Measurements from ENCODE around the gene PARK7. TPM values are rescaled to one million over a fixed set of nuclear protein-coding genes. Genes with fewer than 3 reads are reported as not detected.

PARK7 gene
- total and polyA plus RNA-seq, 2 experiments from 2014 or later, result 178 to 679 TPM

- no peaks in the 10 kb centered on the region for H3K4me1 ChIP-seq (ENCODE audit: insufficient read depth)
- no peak overlapping the region for H3K27ac ChIP-seq (ENCODE audit: low read depth)
- Mint-ChIP-seq H3K27ac (no peak overlapping the region), H3K4me3 (no peak overlapping the region), H3K36me3 (ENCODE audit: low read depth) (no peaks in the 10 kb centered on the region), H3K4me1 (no peaks in the 10 kb centered on the region), H3K27me3 (ENCODE audit: insufficient read depth, low read depth, poor library complexity) (peaks cover 7% of the 10 kb centered on the region), H3K9me3 (no peaks in the 10 kb centered on the region)
- no peaks in the 10 kb centered on the region for H3K9me2 ChIP-seq (ENCODE audit: insufficient read depth)
- H3K4me2 ChIP-seq, result no peak overlapping the region
- no peaks in the 10 kb centered on the region for H3K79me2 ChIP-seq (replicated peaks; ENCODE audit: insufficient read depth)
- no peak for DNase-seq (ENCODE audit: low spot score)
- no peak for ATAC-seq
- H2AFZ ChIP-seq, result peak overlapping the region; percentile 48
- H3K36me3 ChIP-seq (ENCODE audit: insufficient read depth), result no peaks in the 10 kb centered on the region
- no peak overlapping the region for H3K4me3 ChIP-seq
- H3K27me3 ChIP-seq (ENCODE audit: insufficient read depth), result no peaks in the 10 kb centered on the region
- TF ChIP-seq, protein P1, sequence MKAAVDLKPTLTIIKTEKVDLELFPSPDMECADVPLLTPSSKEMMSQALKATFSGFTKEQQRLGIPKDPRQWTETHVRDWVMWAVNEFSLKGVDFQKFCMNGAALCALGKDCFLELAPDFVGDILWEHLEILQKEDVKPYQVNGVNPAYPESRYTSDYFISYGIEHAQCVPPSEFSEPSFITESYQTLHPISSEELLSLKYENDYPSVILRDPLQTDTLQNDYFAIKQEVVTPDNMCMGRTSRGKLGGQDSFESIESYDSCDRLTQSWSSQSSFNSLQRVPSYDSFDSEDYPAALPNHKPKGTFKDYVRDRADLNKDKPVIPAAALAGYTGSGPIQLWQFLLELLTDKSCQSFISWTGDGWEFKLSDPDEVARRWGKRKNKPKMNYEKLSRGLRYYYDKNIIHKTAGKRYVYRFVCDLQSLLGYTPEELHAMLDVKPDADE (IDR thresholded peaks at IDR 0.05), result no peak
- TF ChIP-seq, protein P2, sequence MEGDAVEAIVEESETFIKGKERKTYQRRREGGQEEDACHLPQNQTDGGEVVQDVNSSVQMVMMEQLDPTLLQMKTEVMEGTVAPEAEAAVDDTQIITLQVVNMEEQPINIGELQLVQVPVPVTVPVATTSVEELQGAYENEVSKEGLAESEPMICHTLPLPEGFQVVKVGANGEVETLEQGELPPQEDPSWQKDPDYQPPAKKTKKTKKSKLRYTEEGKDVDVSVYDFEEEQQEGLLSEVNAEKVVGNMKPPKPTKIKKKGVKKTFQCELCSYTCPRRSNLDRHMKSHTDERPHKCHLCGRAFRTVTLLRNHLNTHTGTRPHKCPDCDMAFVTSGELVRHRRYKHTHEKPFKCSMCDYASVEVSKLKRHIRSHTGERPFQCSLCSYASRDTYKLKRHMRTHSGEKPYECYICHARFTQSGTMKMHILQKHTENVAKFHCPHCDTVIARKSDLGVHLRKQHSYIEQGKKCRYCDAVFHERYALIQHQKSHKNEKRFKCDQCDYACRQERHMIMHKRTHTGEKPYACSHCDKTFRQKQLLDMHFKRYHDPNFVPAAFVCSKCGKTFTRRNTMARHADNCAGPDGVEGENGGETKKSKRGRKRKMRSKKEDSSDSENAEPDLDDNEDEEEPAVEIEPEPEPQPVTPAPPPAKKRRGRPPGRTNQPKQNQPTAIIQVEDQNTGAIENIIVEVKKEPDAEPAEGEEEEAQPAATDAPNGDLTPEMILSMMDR (conservative IDR thresholded peaks at IDR 0.05; ENCODE audit: low read depth in 2 of 2), result no peak
- TF ChIP-seq JUNB (IDR thresholded peaks at IDR 0.05; ENCODE audit: unreplicated experiment) (no peak), ZNF114 (CRISPR knock-in tag; IDR thresholded peaks at IDR 0.05) (no peak), EZH2phosphoT487 (IDR thresholded peaks at IDR 0.05; ENCODE audit: unreplicated experiment) (no peak), ZNF331 (CRISPR knock-in tag; IDR thresholded peaks at IDR 0.05; ENCODE audit: low read depth) (no peak), POLR2AphosphoS5 (IDR thresholded peaks at IDR 0.05; ENCODE audit: low read depth) (no peak), EZH2 (IDR thresholded peaks at IDR 0.05; ENCODE audit: low read depth, unreplicated experiment) (no peak), ZNF462 (CRISPR knock-in tag; IDR thresholded peaks at IDR 0.05) (no peak), CREB1 (CRISPR knock-in tag; IDR thresholded peaks at IDR 0.05; ENCODE audit: low read depth) (no peak), STAT1 (IDR thresholded peaks at IDR 0.05; ENCODE audit: unreplicated experiment) (no peak)
- TF ChIP-seq, protein P3, sequence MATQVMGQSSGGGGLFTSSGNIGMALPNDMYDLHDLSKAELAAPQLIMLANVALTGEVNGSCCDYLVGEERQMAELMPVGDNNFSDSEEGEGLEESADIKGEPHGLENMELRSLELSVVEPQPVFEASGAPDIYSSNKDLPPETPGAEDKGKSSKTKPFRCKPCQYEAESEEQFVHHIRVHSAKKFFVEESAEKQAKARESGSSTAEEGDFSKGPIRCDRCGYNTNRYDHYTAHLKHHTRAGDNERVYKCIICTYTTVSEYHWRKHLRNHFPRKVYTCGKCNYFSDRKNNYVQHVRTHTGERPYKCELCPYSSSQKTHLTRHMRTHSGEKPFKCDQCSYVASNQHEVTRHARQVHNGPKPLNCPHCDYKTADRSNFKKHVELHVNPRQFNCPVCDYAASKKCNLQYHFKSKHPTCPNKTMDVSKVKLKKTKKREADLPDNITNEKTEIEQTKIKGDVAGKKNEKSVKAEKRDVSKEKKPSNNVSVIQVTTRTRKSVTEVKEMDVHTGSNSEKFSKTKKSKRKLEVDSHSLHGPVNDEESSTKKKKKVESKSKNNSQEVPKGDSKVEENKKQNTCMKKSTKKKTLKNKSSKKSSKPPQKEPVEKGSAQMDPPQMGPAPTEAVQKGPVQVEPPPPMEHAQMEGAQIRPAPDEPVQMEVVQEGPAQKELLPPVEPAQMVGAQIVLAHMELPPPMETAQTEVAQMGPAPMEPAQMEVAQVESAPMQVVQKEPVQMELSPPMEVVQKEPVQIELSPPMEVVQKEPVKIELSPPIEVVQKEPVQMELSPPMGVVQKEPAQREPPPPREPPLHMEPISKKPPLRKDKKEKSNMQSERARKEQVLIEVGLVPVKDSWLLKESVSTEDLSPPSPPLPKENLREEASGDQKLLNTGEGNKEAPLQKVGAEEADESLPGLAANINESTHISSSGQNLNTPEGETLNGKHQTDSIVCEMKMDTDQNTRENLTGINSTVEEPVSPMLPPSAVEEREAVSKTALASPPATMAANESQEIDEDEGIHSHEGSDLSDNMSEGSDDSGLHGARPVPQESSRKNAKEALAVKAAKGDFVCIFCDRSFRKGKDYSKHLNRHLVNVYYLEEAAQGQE (IDR thresholded peaks at IDR 0.05; ENCODE audit: unreplicated experiment), result no peak
- H4K20me1 ChIP-seq (replicated peaks; ENCODE audit: insufficient read depth), result no peaks in the 10 kb centered on the region
- H3F3A ChIP-seq (replicated peaks; ENCODE audit: low read depth), result no peaks in the 10 kb centered on the region
Observed at GRCh38 chr1:7930645-7931445, 30.7 kb upstream of the PARK7 start.

Measured in GM23338 (cell line).